Cardiac muscle cell (in vitro differentiated cells and primary cell): Measurements from ENCODE around the gene MFF. TPM values are rescaled to one million over a fixed set of nuclear protein-coding genes. Genes with fewer than 3 reads are reported as not detected.

Experiments used
- DNase-seq, 2 donors: peaks; one replicate each; pipeline versions ENCODE4 v3.0.0 to v3.0.0-alpha.2; 2010 to 2017; ENCODE audit warnings: low read depth in 1 of 2, low spot score in 1 of 2
- H3K27ac ChIP-seq: fragments of 200-600 bp; sonication (generic); 2 replicates; pipeline ENCODE4 v1.5.1; 2016
- H3K27me3 ChIP-seq: fragments of 200-600 bp; sonication (generic); 2 replicates; pipeline ENCODE4 v1.6.0; 2016; ENCODE audit warnings: control low read depth
- H3K36me3 ChIP-seq: fragments of 200-600 bp; sonication (generic); 2 replicates; pipeline ENCODE4 v1.5.1; 2016; ENCODE audit warnings: control low read depth
- H3K4me1 ChIP-seq: fragments of 200-600 bp; sonication (generic); 2 replicates; pipeline ENCODE4 v1.8.1; 2017; ENCODE audit warnings: low read depth, mild to moderate bottlenecking, mixed run types
- H3K4me3 ChIP-seq: fragments of 200-600 bp; sonication (generic); 2 replicates; pipeline ENCODE4 v1.5.1; 2016; ENCODE audit warnings: mild to moderate bottlenecking
- H3K9me3 ChIP-seq: fragments of 200-600 bp; sonication (generic); 2 replicates; pipeline ENCODE4 v1.5.1; 2017; ENCODE audit warnings: low read depth, mild to moderate bottlenecking, control low read depth
- CTCF ChIP-seq: IDR thresholded peaks from 2 replicates; pipeline ENCODE4 v1.5.1; 2012; ENCODE audit warnings: low read depth, mild to moderate bottlenecking, low read length
- polyA plus RNA-seq: library from polyadenylated mRNA; unstranded; fragments of >200 nt; fragmentation: Nextera tagmentation; extraction: Ambion mirVana; gene quantifications from 2 replicates; pipeline ENCODE4 v1.2.1, GENCODE V29; 2016
- total RNA-seq: library from RNA; depleted of rRNA; stranded (reverse); fragments of >200 nt; gene quantifications from 2 replicates; pipeline ENCODE4 v1.2.3, GENCODE V29; 2016

Gene MFF
- total and polyA plus RNA-seq, 2 experiments from 2014 or later: 109 to 125 TPM

- TF ChIP-seq CTCF: no peak
- Histone ChIP-seq H3K9me3 (no peaks in the 10 kb centered on the region), H3K4me3 (no peak overlapping the region), H3K4me1 (peaks cover 2% of the 10 kb centered on the region), H3K27me3 (no peaks in the 10 kb centered on the region), H3K36me3 (no peaks in the 10 kb centered on the region), H3K27ac (no peak overlapping the region)
- DNase-seq: no peak
Measured at GRCh38 chr2:227401550-227401949, 76.5 kb downstream of the MFF start.

- Histone ChIP-seq H3K4me1 (peaks cover 5% of the 10 kb centered on the region), H3K36me3 (no peaks in the 10 kb centered on the region), H3K9me3 (no peaks in the 10 kb centered on the region), H3K27me3 (no peaks in the 10 kb centered on the region), H3K4me3 (no peak overlapping the region), H3K27ac (no peak overlapping the region)
- DNase-seq: no peak
- no peak for TF ChIP-seq CTCF
Measured at GRCh38 chr2:227402321-227402720, 77.3 kb downstream of the MFF start.

- Histone ChIP-seq H3K4me3 (no peak overlapping the region), H3K27ac (no peak overlapping the region), H3K4me1 (peaks cover 5% of the 10 kb centered on the region), H3K27me3 (no peaks in the 10 kb centered on the region), H3K9me3 (no peaks in the 10 kb centered on the region), H3K36me3 (no peaks in the 10 kb centered on the region)
- no peak for TF ChIP-seq CTCF
- DNase-seq: no peak
Measured at GRCh38 chr2:227402959-227403358, 77.9 kb downstream of the MFF start.

GRCh38 chr2:227404585-227405271 lies 79.7 kb downstream of the MFF start:
- H3K4me3 ChIP-seq: no peak overlapping the region
- H3K27me3 ChIP-seq: no peaks in the 10 kb centered on the region
- no peaks in the 10 kb centered on the region for H3K36me3 ChIP-seq
- DNase-seq: no peak
- H3K4me1 ChIP-seq: peaks cover 5% of the 10 kb centered on the region
- no peak overlapping the region for H3K27ac ChIP-seq
- H3K9me3 ChIP-seq: no peaks in the 10 kb centered on the region
- no peak for TF ChIP-seq CTCF

GRCh38 chr2:227406177-227407031 lies 81.4 kb downstream of the MFF start:
- peak; percentile 96 to 99 for DNase-seq

More at GRCh38 chr2:227406177-227407031, 81.4 kb downstream of the MFF start:
- no peaks in the 10 kb centered on the region for H3K27me3 ChIP-seq
- TF ChIP-seq CTCF: peak; percentile 76
- H3K27ac ChIP-seq: peak overlapping the region; percentile 68
- H3K4me3 ChIP-seq: no peak overlapping the region
- H3K36me3 ChIP-seq: no peaks in the 10 kb centered on the region
- no peaks in the 10 kb centered on the region for H3K9me3 ChIP-seq
- peaks cover 5% of the 10 kb centered on the region for H3K4me1 ChIP-seq

Other genes with a start within 250 kb of the MFF start
- gene COL4A4, start 161.0 kb upstream of the MFF start, total RNA-seq: 0.14 and 0.15 TPM in 2 replicates
- 0.07 and 0.16 TPM in 2 replicates for gene COL4A4, start 161.0 kb upstream of the MFF start, polyA plus RNA-seq
- gene COL4A3, start 160.6 kb upstream of the MFF start, total RNA-seq: not detected in 2 replicates
- 0.20 and 0.29 TPM in 2 replicates for gene COL4A3, start 160.6 kb upstream of the MFF start, polyA plus RNA-seq
- gene TM4SF20, start 54.1 kb downstream of the MFF start, total RNA-seq: not detected in 2 replicates
- gene TM4SF20, start 54.1 kb downstream of the MFF start, polyA plus RNA-seq: 0.19 TPM in 1 of 2 replicates, not detected in the other
- not detected in 2 replicates for gene SCYGR1, start 62.7 kb downstream of the MFF start, total RNA-seq
- not detected in 2 replicates for gene SCYGR1, start 62.7 kb downstream of the MFF start, polyA plus RNA-seq
- gene AGFG1, start 146.9 kb downstream of the MFF start, total RNA-seq: 34.0 and 35.3 TPM in 2 replicates
- gene AGFG1, start 146.9 kb downstream of the MFF start, polyA plus RNA-seq: 39.0 and 55.3 TPM in 2 replicates